ENCODE results near the gene DICER1.

The DICER1 gene

DNA sequence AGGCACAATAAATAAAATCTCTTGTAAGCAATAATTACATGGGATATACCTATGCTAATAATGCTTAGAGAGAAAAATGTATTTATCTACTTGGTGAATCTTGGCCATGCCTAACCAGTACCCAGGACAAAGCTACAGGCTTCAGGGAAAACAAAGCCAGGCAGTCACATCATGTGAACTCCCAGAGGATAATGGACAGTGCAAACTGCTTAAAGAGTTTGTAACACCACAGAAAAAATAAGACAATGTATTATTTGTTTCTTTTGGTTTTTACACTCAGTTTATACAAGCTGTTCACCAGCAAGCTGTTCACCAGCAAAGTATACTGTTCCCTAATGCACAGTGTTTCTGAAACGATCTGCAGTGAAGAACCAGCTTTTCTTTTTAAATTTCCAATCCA is 38.0 kb downstream of the DICER1 start:
- no peak for DNase-seq

DNA sequence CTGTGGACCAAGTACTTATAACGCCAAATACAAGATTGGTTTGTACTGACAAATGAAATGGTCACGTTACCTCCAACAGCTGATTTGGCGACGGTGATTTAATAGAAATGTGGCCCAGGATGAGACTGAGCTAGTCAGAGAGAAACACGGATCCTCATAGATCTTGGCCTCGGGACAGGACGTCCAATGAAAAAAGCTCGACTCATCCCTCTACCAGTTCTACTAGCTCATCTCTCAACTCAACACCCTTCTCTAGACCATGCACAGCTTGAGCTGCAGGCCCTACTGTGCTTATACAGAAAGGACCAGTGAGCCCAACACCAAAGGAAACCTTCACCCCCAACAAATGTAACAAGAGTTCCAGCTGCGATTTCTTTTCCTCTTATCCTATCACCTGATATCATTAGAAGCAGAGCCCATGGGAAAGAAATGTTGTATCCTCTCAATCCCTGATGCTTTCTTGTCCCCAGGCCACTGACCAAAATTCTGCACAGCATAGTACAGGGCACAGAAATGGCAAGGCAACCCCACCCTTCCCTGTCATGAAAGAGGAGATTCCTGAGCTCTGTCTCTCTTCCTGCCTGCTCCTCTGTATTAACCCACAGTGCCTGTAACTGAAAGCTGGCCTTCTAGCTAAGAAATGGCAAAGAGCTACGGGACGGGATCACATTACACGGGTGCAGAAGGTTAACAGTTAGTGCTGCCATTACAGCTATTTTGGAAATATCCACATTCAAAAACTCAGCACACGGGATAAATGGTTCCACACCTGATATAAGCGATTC is 39.2 kb downstream of the DICER1 start:
- DNase-seq, result no peak

GRCh38 chr14:95113476-95113875 is 43.9 kb downstream of the DICER1 start:
- DNase-seq, result no peak

DNA sequence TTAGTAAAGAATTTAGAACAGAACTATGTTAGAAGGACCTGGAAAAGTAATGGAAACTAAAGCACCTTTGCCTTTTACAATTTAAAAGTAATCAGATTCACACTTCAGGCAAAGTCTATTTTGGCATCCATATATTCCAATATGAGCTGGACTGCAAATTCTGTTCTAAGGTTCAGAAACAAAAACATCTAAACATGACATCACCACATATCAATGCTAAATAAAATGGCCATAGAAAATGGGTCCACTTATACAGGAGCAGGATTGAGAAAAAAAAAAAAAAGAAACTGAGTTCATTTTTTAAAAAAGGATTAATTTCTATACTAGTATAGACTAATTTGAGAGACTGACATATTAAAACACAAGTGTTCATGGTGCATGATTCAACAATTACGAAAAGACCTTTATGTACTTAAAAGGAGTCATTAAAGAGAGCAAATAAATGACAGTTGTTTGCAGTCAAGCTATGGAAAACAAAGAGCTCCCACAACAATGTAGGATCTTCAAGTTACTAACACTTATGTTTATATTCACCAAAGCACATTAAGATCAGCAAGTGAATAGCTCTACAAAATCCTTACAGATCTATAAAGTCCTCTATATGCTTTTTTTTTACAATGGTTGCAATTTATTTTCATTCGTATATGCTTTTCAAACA is 45.7 kb downstream of the DICER1 start:
- no peak for DNase-seq

DNA sequence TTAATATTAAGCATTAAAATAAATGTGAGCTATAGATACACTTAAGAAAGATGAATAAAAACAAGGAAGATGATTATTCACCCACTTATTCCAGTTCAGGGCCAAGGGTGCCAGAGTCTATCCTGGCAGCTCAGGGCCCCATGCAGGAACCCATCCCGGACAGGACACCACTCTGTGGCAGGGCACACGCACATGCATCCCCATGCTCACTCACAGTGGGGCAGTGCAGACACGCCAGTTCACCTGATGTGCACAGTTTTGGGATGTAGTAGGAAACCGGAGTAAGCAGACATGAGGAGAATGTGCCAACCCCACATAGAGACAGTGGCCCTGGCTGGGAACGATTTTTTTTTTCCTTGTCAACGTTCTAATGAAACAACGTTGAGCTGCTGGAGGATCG is 47.2 kb downstream of the DICER1 start:
- no peak for DNase-seq

- no peak for DNase-seq
These were observed 49.6 kb downstream of the DICER1 start for GRCh38 chr14:95107711-95108110.

GRCh38 chr14:95106971-95107370 is 50.4 kb downstream of the DICER1 start:
- DNase-seq, result no peak

- DNase-seq, result no peak
These were observed 52.4 kb downstream of the DICER1 start for GRCh38 chr14:95104911-95105310.

DNA sequence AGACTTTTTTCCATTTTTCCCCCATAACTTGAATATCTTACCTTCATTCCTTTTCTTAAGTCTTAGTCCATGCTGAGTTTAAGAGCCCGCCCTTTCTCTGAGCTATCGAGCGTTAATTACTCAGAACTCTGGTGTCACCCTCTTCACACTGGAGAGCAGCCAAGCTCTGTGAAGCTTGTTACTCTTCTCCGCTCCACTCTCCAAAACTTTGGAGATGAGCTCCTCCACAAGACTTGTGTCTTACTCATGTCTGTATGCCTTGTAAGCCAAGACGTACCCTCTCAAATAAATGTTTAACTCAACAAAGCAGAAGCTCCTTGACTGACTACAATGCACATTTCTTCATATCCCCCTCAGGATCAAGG is 54.7 kb downstream of the DICER1 start:
- no peak for DNase-seq

DNA sequence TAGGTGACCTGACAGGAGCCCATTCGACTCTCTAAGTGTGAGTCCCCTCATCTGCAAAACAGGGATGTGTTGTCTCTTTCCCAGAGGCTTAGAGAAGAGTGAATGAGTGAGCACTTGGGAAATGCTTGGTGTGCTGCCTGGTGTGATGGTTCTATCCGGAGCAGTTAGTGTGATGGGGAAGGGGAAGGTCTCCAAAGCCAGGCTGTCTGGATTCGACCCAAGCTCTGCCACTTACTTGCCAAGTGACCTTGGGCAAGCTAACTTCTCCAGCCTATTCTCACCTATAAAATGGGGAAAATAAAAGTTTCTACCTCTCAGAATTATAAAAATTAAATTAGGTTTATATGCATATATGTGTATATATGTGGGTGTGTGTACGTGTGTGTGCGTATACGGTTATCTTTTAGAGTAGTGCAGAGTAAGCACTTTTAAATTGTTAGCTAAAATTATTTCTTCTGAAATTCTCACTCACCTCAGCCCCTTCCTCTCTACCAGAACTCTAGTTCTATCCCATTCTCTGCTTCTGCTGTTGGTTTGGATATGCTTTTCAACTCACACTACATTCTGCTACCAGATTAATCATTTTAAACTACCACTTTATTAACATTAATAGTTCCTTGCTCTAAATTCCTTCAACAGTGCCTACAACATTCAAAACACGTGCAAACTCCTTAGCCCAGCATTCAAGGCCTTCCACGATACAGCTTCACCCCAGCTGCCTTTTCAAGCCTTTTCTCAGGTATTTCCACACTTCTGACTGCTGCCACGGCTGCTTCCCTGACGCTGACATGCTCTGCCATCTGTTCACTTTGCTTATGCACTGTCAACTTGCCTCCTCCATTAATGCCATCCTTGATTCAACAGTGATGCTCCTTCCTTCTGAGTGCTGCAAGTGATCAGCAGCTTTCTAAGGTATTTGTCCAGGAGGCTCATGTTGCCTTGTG is 55.3 kb downstream of the DICER1 start:
- DNase-seq, result no peak

DNA sequence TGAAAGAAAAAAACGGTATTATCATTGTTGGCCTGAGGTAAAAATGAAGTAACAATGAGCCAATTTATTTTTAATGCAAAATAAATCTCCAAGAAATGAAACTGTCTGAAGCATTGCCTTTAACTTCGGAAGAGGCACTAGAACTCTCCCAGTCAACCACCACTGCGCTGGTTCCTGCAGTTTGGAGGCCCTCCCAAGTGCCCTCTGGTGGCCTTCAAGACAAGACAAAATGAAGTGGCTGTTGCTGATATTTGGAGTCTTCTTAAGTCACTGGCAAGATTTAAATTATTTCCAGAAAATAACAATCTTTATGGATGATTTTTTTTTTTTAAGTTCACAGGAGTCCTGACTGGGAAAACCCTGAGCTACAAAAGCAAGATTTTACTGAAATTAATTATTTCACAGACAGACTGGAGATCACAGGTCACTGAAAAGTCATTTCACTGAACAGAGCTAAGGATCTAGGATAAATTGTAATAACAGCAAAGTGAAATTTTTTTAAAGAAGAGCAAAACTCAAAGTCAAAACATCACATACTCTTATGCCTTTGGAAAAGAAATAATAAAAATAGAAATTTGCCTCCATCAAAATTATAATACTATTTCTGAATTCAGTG is 58.2 kb downstream of the DICER1 start:
- DNase-seq, result peak; percentile 45

GRCh38 chr14:95097385-95097784 is 59.9 kb downstream of the DICER1 start:
- DNase-seq, result no peak

DNA sequence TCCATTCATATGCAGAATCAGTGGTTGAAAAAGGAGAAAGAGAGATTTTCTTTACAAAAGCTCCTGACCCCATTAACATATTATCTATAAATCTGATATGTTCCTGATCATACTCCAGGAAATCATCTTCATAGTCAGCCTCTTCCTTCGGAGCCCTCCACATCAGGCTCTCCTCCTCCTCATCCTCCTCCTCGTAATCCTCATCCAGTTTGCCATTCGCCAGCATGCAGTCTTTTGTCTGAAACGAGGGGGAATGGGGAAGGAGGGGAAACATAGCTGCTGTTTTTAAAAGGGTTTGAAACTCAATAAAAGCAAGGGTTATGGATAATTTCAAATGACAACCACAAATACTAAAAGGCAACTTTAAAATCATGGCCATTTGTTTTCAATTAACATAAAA is 60.9 kb downstream of the DICER1 start:
- no peak for DNase-seq

DNA sequence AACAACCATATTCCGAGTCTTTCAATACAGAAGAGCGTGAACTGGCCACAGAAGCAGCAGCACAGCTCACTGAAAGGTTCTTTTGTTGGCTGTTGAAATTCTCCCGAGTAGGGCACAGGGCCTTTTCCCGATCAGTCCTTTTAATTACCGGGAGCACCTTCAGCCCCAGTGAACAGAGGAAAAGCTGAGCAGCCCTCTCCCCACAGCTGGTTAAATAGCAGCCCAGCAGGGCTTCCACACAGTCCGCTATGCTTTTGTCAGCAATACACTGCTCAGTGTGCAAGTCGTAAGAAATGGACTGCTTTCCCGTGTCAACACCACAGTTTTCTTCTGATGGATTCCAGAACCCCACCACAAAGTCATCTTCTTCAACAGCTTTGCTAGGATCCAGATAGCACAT is 61.3 kb downstream of the DICER1 start:
- no peak for DNase-seq

- DNase-seq, result no peak
These were observed 64.6 kb downstream of the DICER1 start for GRCh38 chr14:95092723-95093122.

DNA sequence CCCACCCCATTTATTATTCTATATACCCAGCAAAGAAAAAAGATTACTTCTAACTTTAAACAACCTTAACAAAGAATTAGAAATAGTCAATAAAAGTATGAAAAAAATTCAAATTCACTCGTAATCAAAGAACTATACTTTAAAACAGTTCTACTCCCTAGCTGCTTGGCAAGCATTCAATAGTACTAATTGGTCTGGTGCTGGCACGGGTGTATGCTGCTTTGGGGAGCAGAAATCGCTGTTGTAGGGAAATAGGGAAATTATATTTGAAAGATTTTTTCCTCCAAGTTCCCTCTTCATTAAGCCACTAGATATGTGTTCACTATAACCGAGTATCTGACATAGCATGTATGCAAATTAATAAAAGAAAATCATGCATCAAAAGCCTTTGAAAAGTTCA is 65.7 kb downstream of the DICER1 start:
- no peak for DNase-seq

DNA sequence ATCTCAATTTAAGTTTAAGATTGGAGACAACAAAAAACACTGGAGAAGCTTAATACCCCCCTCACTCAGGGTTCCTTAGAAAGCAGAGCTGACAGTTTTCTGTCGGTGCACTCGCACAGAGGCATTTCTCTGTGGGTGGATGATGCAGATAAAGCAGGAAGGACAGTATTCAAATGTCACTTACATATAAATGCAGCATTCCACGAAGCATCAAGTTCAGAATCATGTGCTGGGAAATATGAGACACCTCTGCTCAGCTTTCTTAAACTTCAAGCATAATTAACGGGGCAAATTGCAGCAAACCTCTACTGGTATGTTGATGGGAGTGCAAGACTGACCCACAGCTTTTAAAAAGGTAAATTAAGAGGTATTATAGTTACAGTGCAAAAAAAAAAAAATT is 68.7 kb downstream of the DICER1 start:
- no peak for DNase-seq

DNA sequence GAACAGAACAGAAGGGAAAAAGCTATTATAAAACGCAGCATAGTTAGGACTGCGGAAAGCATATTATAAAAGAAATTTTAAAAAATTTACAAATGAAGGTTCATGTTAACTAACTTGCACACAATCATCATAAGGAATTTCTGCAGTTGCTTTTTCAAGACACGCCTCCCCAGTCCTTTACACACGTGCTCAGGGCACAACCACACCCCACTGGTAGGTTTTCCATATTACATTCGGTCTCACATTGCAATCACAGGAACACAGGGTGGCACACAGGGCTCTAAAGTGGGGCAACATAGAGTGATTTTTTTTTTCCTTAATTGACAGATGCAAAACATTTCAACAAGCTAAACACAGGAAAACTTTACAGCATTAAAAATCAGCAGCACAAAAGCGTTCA is 69.7 kb downstream of the DICER1 start:
- DNase-seq, result no peak

DNA sequence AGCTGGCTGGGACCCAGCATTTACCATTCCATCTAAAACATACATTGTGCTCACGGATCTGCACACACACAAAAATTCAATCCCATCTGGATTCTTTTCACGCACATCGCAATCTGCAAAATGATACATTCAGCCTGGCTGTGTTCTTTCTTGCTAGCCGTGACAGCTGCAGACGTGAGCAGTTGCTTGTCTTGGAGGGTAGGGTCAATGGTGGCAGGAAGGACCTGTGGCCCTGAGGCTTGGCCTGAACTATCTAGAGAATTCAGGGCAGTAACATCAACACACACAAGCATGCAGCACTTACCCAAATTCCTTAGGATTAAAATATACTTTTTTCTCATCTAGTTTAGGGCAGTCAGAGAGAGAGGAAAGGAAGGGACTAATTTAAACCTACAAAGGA is 72.0 kb downstream of the DICER1 start:
- no peak for DNase-seq

DNA sequence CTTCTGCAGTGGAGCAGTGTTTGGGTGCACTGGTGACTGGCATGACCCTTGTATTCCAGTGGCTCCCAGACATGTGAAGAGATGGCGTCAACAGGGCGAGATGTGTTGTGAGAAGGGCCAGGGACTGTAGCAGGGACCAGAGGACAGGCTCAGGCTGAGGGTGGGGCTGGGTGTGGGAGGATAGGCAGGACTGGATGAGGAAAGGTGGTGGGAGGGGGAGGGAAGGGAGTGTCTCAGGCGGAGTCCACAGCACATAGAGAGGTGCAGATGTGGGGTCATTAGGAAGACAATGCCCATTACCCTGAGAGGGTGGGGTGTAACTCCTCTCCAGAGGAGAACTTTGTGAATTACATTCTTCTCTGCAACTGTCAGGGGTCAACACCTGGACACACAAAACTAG is 78.5 kb downstream of the DICER1 start:
- DNase-seq, result no peak

DNA sequence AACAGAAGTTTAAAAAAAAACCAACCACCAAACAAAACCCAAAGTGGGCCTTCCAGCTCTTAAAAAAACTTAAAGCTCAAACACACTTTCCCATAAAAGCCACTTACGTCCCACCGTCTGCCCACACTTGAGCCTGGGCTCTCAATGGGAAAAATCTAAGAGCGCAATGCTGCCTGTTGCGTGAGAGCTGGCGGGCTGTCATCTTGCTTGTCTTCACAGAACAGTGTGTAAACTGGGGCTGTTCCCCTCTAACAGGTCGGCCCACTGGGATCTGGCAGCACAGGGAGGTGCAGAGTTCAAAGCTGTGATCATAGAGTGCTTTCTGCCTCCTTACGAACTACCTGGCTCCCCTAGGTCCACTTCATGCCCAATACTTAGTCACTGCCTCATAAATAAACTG is 80.0 kb downstream of the DICER1 start:
- no peak for DNase-seq

- DNase-seq, result no peak
These were observed 81.5 kb downstream of the DICER1 start for GRCh38 chr14:95075789-95076188.

DNA sequence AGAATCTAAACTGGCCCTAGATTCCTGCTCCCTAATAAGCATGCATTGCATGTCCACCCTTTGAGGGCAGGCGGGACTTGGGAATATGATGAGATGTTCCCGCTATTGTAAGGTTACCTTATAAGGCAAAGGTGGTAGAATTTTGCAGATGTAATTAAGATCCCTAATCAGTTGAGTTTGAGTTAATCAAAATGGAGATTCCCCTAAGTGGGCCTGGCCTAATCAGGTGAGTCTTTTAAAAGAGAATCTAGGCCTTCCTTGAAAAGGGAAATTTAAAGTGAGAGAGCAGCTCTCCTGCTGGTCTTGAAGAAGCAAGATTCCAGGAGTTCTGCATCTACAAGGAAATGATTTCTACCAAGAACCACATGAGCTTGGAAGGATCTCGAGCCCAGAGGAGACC is 83.4 kb downstream of the DICER1 start:
- DNase-seq, result no peak
